PC-9 (cell line): ENCODE data around the gene AMER3. TPM values are rescaled to one million over a fixed set of nuclear protein-coding genes. Genes with fewer than 3 reads are reported as not detected.
"Not testable (repeated sequence)": the region's sequence is repeated elsewhere in the genome, so short reads cannot be mapped to it uniquely, and the experiment has no call there.

Experiments used
- Bru-seq: library from RNA; stranded (reverse); fragments of 400-500 nt; gene quantifications from one replicate; lab custom pipeline; 2021; lab: Mats Ljungman, UMichigan
- BruChase-seq, 2 experiments: library from RNA; stranded (reverse); fragments of 400-500 nt; gene quantifications; one replicate each; lab custom pipeline; 2021; lab: Mats Ljungman, UMichigan
- BruUV-seq: library from RNA; stranded (reverse); fragments of 400-500 nt; replicated peaks from 2 replicates; lab custom pipeline; 2021; lab: Mats Ljungman, UMichigan
- CTCF ChIA-PET: fragments of 300-600 bp; sonication (Branson Sonifier 250); formaldehyde crosslinking; loops from one replicate; lab custom pipeline; 2022; ENCODE audit warnings: antibody characterized with exemption; lab: Charles Lee
- POLR2A ChIA-PET: fragments of 300-600 bp; sonication (Branson Sonifier 250); formaldehyde crosslinking; loops from one replicate; lab custom pipeline; 2022; ENCODE audit warnings: antibody characterized with exemption; ENCODE audit not compliant: unreplicated experiment; lab: Charles Lee
- DNase-seq, 2 experiments: peaks; one replicate each; pipeline versions ENCODE4 v3.0.0 to v3.0.0-alpha.2; 2015 to 2022; ENCODE audit warnings: mixed read lengths in 1 of 2
- H2AFZ ChIP-seq: fragments of 200-600 bp; sonication (generic); 2 replicates; pipeline ENCODE4 v1.8.1; 2017; ENCODE audit warnings: antibody characterized with exemption
- H3F3A ChIP-seq: fragments of 200-600 bp; sonication (generic); 2 replicates; pipeline ENCODE4 v1.8.1; 2017; ENCODE audit warnings: antibody characterized with exemption, mild to moderate bottlenecking, low read depth; ENCODE audit not compliant: insufficient read depth
- H3K27ac ChIP-seq: fragments of 200-600 bp; sonication (generic); 2 replicates; pipeline ENCODE4 v1.6.1; 2016; ENCODE audit warnings: mixed run types
- H3K27me3 ChIP-seq: fragments of 200-600 bp; sonication (generic); 2 replicates; pipeline ENCODE4 v1.6.1; 2016; ENCODE audit warnings: low read depth, mixed run types; ENCODE audit not compliant: insufficient read depth
- H3K36me3 ChIP-seq: fragments of 200-600 bp; sonication (generic); 2 replicates; pipeline ENCODE4 v1.6.1; 2016; ENCODE audit warnings: low read depth, mixed run types
- H3K4me1 ChIP-seq: fragments of 200-600 bp; sonication (generic); replicated peaks from 2 replicates; pipeline ENCODE4 v1.6.1; 2016; ENCODE audit warnings: mixed run types; ENCODE audit not compliant: insufficient read depth
- H3K4me2 ChIP-seq: fragments of 200-600 bp; sonication (generic); 2 replicates; pipeline ENCODE4 v1.6.1; 2017; ENCODE audit warnings: mixed run types
- H3K4me3 ChIP-seq: fragments of 200-600 bp; sonication (generic); 2 replicates; pipeline ENCODE4 v1.6.1; 2016; ENCODE audit warnings: mixed run types
- H3K79me2 ChIP-seq: fragments of 200-600 bp; sonication (generic); 2 replicates; pipeline ENCODE4 v1.6.1; 2017; ENCODE audit warnings: low read depth, mixed run types
- H3K9me2 ChIP-seq: fragments of 200-600 bp; sonication (generic); 2 replicates; pipeline ENCODE4 v1.8.1; 2017; ENCODE audit warnings: mild to moderate bottlenecking; ENCODE audit not compliant: insufficient read depth
- H3K9me3 ChIP-seq: fragments of 200-600 bp; sonication (generic); 2 replicates; pipeline ENCODE4 v1.8.1; 2016; ENCODE audit warnings: low read depth; ENCODE audit not compliant: insufficient read depth
- H4K20me1 ChIP-seq: fragments of 200-600 bp; sonication (generic); 2 replicates; pipeline ENCODE4 v1.8.1; 2017; ENCODE audit not compliant: insufficient read depth
- CTCF ChIP-seq: fragments of 200-600 bp; sonication (generic); conservative IDR thresholded peaks from 2 replicates; pipeline ENCODE4 v1.6.1; 2017; ENCODE audit warnings: mixed run types, antibody characterized with exemption, mild to moderate bottlenecking, moderate library complexity
- EZH2 ChIP-seq: fragments of 200-600 bp; sonication (generic); IDR thresholded peaks from 2 replicates; pipeline ENCODE4 v1.8.0; 2017; ENCODE audit warnings: antibody characterized with exemption, low read depth
- intact Hi-C: fragments of 100-400 bp; cut with micrococcal nuclease; formaldehyde crosslinking; loops from one replicate; pipeline ENCODE4 v1.10.0; 2022; ENCODE audit not compliant: unreplicated experiment
- long read RNA-seq: library from polyadenylated mRNA; stranded (forward); transcript quantifications from one replicate; pipeline ENCODE4 v2.0.0, GENCODE V29; 2022
- total RNA-seq: library from RNA; stranded (reverse); gene quantifications from 2 replicates; pipeline ENCODE4 v1.2.3, GENCODE V29; 2021

The AMER3 gene
- total RNA-seq (not detected in 2 replicates), Bru-seq, nascent RNA (not detected), BruChase-seq, experiment 1, labeled RNA remaining after a 2-hour chase (not detected), BruChase-seq, experiment 2, labeled RNA remaining after a 6-hour chase (not detected)
- long read RNA-seq, result 0 reads

- peaks cover 85% of the 10 kb centered on the region for H3K27me3 ChIP-seq
- intact Hi-C loops, result no loop called here
- no peaks in the 10 kb centered on the region for H3K9me3 ChIP-seq
- no peak for DNase-seq
- no peaks in the 10 kb centered on the region for H3K79me2 ChIP-seq
- H3K4me2 ChIP-seq, result no peak within 1 kb of the TSS
- H3K4me3 ChIP-seq, result no peak within 1 kb of the TSS
- BruUV-seq, result no TSS peak
- H3K4me1 ChIP-seq, result no peaks in the 10 kb centered on the region
- H2AFZ ChIP-seq, result no peak within 1 kb of the TSS
- no peaks in the 10 kb centered on the region for H3K9me2 ChIP-seq
- CTCF ChIA-PET, result no interaction called here
- no peaks in the 10 kb centered on the region for H3F3A ChIP-seq
- H3K36me3 ChIP-seq, result no peaks in the 10 kb centered on the region
- POLR2A ChIA-PET, result no interaction called here
- no peak within 1 kb of the TSS for H3K27ac ChIP-seq
- H4K20me1 ChIP-seq, result peaks cover 4% of the 10 kb centered on the region; the same call in 1 of the 2 replicates
- TF ChIP-seq EZH2 (no peak), CTCF (no peak)
These were observed at the start of gene AMER3 for GRCh38 chr2:130755256-130756052. TSS of gene AMER3 (plus strand) at chr2:130755540. CDS start at chr2:130762073, 6,533 bp downstream.

- BruUV-seq, H3F3A ChIP-seq, H3K4me3 ChIP-seq, H3K9me3 ChIP-seq, H3K36me3 ChIP-seq, POLR2A ChIA-PET, H3K4me1 ChIP-seq, H2AFZ ChIP-seq, DNase-seq, H4K20me1 ChIP-seq, H3K27me3 ChIP-seq, H3K4me2 ChIP-seq, H3K27ac ChIP-seq, H3K79me2 ChIP-seq, H3K9me2 ChIP-seq, CTCF ChIA-PET, intact Hi-C loops: not testable (repeated sequence)
These were observed 40.5 kb upstream of the AMER3 start for GRCh38 chr2:130714795-130715194.

- H3K4me2 ChIP-seq, result no peak overlapping the region
- intact Hi-C loops, result no loop called here
- no peak overlapping the region for H3K27ac ChIP-seq
- no peaks in the 10 kb centered on the region for H3K79me2 ChIP-seq
- ChIA-PET POLR2A (no interaction called here), CTCF (no interaction called here)
- no peaks in the 10 kb centered on the region for H3F3A ChIP-seq
- peaks cover 19% of the 10 kb centered on the region; the same call in 1 of the 2 replicates for H3K27me3 ChIP-seq
- H4K20me1 ChIP-seq, result no peaks in the 10 kb centered on the region
- no peaks in the 10 kb centered on the region for H3K36me3 ChIP-seq
- BruUV-seq, result no TSS peak
- H2AFZ ChIP-seq, result no peak overlapping the region
- no peak for TF ChIP-seq EZH2
- TF ChIP-seq CTCF, result no peak
- no peaks in the 10 kb centered on the region for H3K9me3 ChIP-seq
- H3K4me3 ChIP-seq, result no peak overlapping the region
- H3K4me1 ChIP-seq, result no peaks in the 10 kb centered on the region
- no peaks in the 10 kb centered on the region for H3K9me2 ChIP-seq
- DNase-seq, result no peak
These were observed 35.3 kb upstream of the AMER3 start for GRCh38 chr2:130720036-130720435.
